ENCODE results near the gene U2AF2.

GRCh38 chr19:55650126-55650557 lies 4.7 kb upstream of the U2AF2 start:
- TF ChIP-seq CREB1 (CRISPR knock-in tag; IDR thresholded peaks at IDR 0.05; ENCODE audit: low read depth) (no peak), CTCF (conservative IDR thresholded peaks at IDR 0.05; ENCODE audit: low read depth in 2 of 2) (no peak), JUNB (IDR thresholded peaks at IDR 0.05; ENCODE audit: unreplicated experiment) (no peak), EZH2phosphoT487 (IDR thresholded peaks at IDR 0.05; ENCODE audit: unreplicated experiment) (no peak)

Data from GM23338 (cell line).